Panc1 (cell line): Measurements from ENCODE around the gene CEP85L.

ENCODE experiments used
- CTCF ChIP-seq: fragments of 450-650 bp; IDR thresholded peaks from 2 replicates; pipeline ENCODE4 v1.5.1; 2017; ENCODE audit warnings: mild to moderate bottlenecking
- SIN3A ChIP-seq: IDR thresholded peaks from 2 replicates; pipeline ENCODE4 v1.6.1; 2012; ENCODE audit warnings: low read depth, mild to moderate bottlenecking, low read length, moderate library complexity, borderline replicate concordance; ENCODE audit not compliant: insufficient read depth

- TF ChIP-seq CTCF, result no peak
- TF ChIP-seq SIN3A, result no peak
Measured at GRCh38 chr6:118506071-118506638, 145.2 kb downstream of the CEP85L start.
